ENCODE results near the gene CEP104. TPM values are rescaled to one million over a fixed set of nuclear protein-coding genes. Genes with fewer than 3 reads are reported as not detected.

CEP104 gene
- total and polyA plus RNA-seq, 2 experiments from 2014 or later, result 21.4 to 26.3 TPM

DNA sequence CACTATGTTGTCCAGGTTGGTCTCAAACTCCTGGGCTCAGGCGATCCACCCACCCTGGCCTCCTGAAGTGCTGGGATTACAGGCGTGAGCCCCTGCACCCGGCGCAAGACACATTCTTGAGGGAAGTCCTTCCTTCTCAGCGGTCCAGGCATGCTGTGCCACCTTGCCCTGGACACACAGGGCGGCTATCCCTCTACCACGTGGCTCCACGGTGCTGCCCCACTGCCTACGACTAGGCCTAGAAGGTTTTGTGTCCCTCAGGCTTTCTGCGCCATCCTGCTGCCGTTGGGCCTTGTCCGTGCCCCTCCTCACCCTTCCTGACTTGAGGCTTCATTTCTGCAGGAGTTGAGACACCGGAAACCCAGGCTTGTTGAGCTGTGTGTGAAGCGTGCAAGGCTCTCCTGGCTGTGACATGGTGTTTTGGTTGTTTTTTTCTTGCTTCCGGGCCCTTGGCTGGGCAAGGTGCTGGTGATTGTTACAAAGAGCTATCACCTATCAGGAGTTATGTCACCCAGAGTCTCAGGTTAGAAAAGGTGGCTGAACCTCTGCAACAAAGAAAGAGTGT is 29.2 kb upstream of the CEP104 start:
- Histone ChIP-seq H3K27ac (no peak overlapping the region), H3K9me3 (ENCODE audit: low read depth) (no peaks in the 10 kb centered on the region), H3K4me1 (ENCODE audit: low read depth) (no peaks in the 10 kb centered on the region), H3K4me3 (no peak overlapping the region), H3K36me3 (peaks cover 17% of the 10 kb centered on the region), H3K27me3 (no peaks in the 10 kb centered on the region)
- no peak for DNase-seq (ENCODE audit: low read depth in 1 of 2, low spot score in 1 of 2)
- no peak for TF ChIP-seq CTCF (IDR thresholded peaks at IDR 0.05; ENCODE audit: low read depth, low read length)

- DNase-seq (ENCODE audit: low read depth in 1 of 2, low spot score in 1 of 2), result no peak
- no peak for TF ChIP-seq CTCF (IDR thresholded peaks at IDR 0.05; ENCODE audit: low read depth, low read length)
- H3K27ac ChIP-seq, result no peak overlapping the region
- no peaks in the 10 kb centered on the region for H3K4me1 ChIP-seq (ENCODE audit: low read depth)
- peaks cover 16% of the 10 kb centered on the region for H3K36me3 ChIP-seq
- H3K27me3 ChIP-seq, result no peaks in the 10 kb centered on the region
- H3K4me3 ChIP-seq, result no peak overlapping the region
- no peaks in the 10 kb centered on the region for H3K9me3 ChIP-seq (ENCODE audit: low read depth)
Observed at GRCh38 chr1:3885611-3886010, 28.6 kb upstream of the CEP104 start.

DNA sequence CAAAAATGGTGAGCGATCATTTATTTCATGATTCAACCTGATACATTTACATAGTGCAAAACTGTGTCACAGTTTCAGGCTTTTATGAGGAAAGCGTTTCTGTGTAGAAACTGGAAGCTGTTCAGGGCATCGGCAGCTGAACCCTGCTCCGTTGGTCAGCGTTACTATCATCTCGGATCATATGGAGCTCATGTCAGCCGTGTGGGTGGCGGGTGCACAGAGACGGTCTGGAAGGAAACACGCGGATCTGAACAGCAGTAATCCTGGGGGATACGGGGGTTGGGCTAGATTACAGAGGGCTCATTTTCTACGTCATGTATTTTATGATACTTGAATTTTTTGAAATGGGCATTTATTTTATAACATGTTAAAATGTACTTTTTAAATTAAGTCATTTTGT is 28.0 kb upstream of the CEP104 start:
- H3K36me3 ChIP-seq, result peaks cover 9% of the 10 kb centered on the region
- H3K4me1 ChIP-seq (ENCODE audit: low read depth), result no peaks in the 10 kb centered on the region
- H3K27ac ChIP-seq, result no peak overlapping the region
- TF ChIP-seq CTCF (IDR thresholded peaks at IDR 0.05; ENCODE audit: low read depth, low read length), result no peak
- no peaks in the 10 kb centered on the region for H3K27me3 ChIP-seq
- H3K4me3 ChIP-seq, result no peak overlapping the region
- DNase-seq (ENCODE audit: low read depth in 1 of 2, low spot score in 1 of 2), result no peak
- no peaks in the 10 kb centered on the region for H3K9me3 ChIP-seq (ENCODE audit: low read depth)

DNA sequence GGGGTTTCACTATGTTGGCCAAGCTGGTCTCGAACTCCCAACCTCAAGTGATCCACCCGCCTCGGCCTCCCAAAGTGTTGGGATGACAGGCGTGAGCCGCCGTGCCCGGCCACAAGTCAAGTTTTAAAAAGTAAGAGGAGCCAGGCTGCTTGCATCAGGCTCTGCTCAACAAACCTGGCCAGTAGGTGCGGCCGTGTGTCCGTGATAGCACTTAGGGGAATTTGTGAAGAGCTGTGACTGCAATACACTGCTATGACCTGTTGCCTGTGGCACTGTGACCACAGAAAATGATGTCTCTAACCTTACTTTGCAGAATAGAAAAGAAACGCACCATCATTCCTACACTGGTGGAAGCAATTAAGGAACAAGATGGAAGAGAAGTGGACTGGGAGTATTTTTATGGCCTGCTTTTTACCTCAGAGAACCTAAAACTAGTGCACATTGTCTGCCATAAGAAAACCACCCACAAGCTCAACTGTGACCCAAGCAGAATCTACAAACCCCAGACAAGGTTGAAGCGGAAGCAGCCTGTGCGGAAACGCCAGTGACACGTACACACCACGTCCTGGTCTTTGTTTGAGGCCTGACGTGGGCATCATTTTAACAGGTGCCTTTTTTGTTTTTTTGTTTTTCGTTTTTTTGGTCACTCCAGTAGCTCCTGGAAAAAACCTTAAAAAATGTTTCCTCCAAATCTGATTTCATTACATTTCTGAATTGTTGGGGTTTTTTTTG is 26.3 kb upstream of the CEP104 start:
- H3K36me3 ChIP-seq, result peaks cover 6% of the 10 kb centered on the region
- DNase-seq (ENCODE audit: low read depth in 1 of 2, low spot score in 1 of 2), result no peak
- H3K4me1 ChIP-seq (ENCODE audit: low read depth), result no peaks in the 10 kb centered on the region
- H3K4me3 ChIP-seq, result no peak overlapping the region
- H3K27ac ChIP-seq, result no peak overlapping the region
- no peaks in the 10 kb centered on the region for H3K27me3 ChIP-seq
- no peaks in the 10 kb centered on the region for H3K9me3 ChIP-seq (ENCODE audit: low read depth)
- no peak for TF ChIP-seq CTCF (IDR thresholded peaks at IDR 0.05; ENCODE audit: low read depth, low read length)

DNA sequence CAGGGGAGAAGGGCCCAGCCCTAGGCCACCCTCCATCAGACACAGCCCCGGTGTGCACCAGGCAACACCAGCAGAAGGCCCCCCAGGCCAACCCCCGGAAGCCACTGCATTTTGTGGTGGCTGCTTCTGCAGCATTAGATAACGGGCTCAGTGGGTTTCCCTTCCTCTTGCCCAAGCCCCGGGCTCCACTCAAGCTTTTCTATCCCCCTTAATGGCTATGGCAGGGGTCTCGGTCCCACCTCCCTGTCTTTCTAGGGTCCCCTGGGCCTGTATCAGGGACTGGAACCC is 24.1 kb upstream of the CEP104 start:
- no peak overlapping the region for H3K4me3 ChIP-seq
- H3K9me3 ChIP-seq (ENCODE audit: low read depth), result no peaks in the 10 kb centered on the region
- no peak overlapping the region for H3K27ac ChIP-seq
- no peak for DNase-seq (ENCODE audit: low read depth in 1 of 2, low spot score in 1 of 2)
- no peaks in the 10 kb centered on the region for H3K27me3 ChIP-seq
- H3K4me1 ChIP-seq (ENCODE audit: low read depth), result no peaks in the 10 kb centered on the region
- TF ChIP-seq CTCF (IDR thresholded peaks at IDR 0.05; ENCODE audit: low read depth, low read length), result no peak
- no peaks in the 10 kb centered on the region for H3K36me3 ChIP-seq
